GM12801 (cell line): ENCODE data around the gene MAPKAPK5.

ENCODE experiments used
- CTCF ChIP-seq: IDR thresholded peaks from one replicate; pipeline ENCODE4 v1.5.1; 2011; ENCODE audit warnings: control low read depth; ENCODE audit not compliant: insufficient read length; ENCODE audit errors: extremely low read depth

The MAPKAPK5 gene

GRCh38 chr12:111825509-111825908, 16.5 kb upstream of the MAPKAPK5 start:
- no peak for TF ChIP-seq CTCF

- no peak for TF ChIP-seq CTCF
Observed at GRCh38 chr12:111826316-111826715, 15.7 kb upstream of the MAPKAPK5 start.

- no peak for TF ChIP-seq CTCF
Observed at GRCh38 chr12:111826992-111827391, 15.0 kb upstream of the MAPKAPK5 start.

- no peak for TF ChIP-seq CTCF
Observed at GRCh38 chr12:111827907-111828306, 14.1 kb upstream of the MAPKAPK5 start.

GRCh38 chr12:111828338-111828979, 13.6 kb upstream of the MAPKAPK5 start:
- TF ChIP-seq CTCF, result no peak

- no peak for TF ChIP-seq CTCF
Observed at GRCh38 chr12:111838353-111838752, 3.7 kb upstream of the MAPKAPK5 start.

GRCh38 chr12:111840807-111841206, 1.2 kb upstream of the MAPKAPK5 start:
- TF ChIP-seq CTCF, result no peak

- TF ChIP-seq CTCF, result no peak
Observed at GRCh38 chr12:111841236-111841749, 735 bp upstream of the MAPKAPK5 start.
